Measurements from ENCODE around the gene MAP3K10. TPM values are rescaled to one million over a fixed set of nuclear protein-coding genes. Genes with fewer than 3 reads are reported as not detected.

MAP3K10 gene
- total and polyA plus RNA-seq, 2 of the 13 experiments (the other 11 are each of a cell fraction or from before 2014, with no cell fraction given) = 3.4 to 5.0 TPM

- no peak for ATAC-seq
- DNase-seq (ENCODE audit: low spot score) = no peak
- no peak for TF ChIP-seq HNF4A (CRISPR knock-in tag; IDR thresholded peaks at IDR 0.05)
- no peak for TF ChIP-seq GMEB2 (CRISPR knock-in tag; IDR thresholded peaks at IDR 0.05; ENCODE audit: low read depth)
- no peak for TF ChIP-seq ZFP90 (CRISPR knock-in tag; IDR thresholded peaks at IDR 0.05; ENCODE audit: borderline replicate concordance)
- no peak for TF ChIP-seq HMGXB4 (CRISPR knock-in tag; IDR thresholded peaks at IDR 0.05; ENCODE audit: borderline replicate concordance in 1 of 2, low read depth in 1 of 2)
- TF ChIP-seq KDM2A (CRISPR knock-in tag; IDR thresholded peaks at IDR 0.05; ENCODE audit: borderline replicate concordance, low read depth) = no peak
- no peak for TF ChIP-seq RNF2 (conservative IDR thresholded peaks at IDR 0.05; ENCODE audit: low read depth)
- TF ChIP-seq TEF (CRISPR knock-in tag; IDR thresholded peaks at IDR 0.05) = no peak
- Histone ChIP-seq H3K4me2 (ENCODE audit: low read depth, low read length) (no peak overlapping the region), H3K9ac (ENCODE audit: insufficient read depth, low read depth, low read length) (no peak overlapping the region), H4K20me1 (ENCODE audit: insufficient read depth, low read length) (no peaks in the 10 kb centered on the region), H3K4me1 (ENCODE audit: insufficient read depth, low read length) (no peaks in the 10 kb centered on the region), H3K4me3 (replicated peaks in 1 of 3; ENCODE audit: insufficient read depth in 1 of 3, low read depth in 2 of 3, low read length in 3 of 3) (no peak overlapping the region), H2AFZ (ENCODE audit: low read length) (no peak overlapping the region), H3K27ac (ENCODE audit: extremely low read length, insufficient read depth, low read length) (no peak overlapping the region), H3K36me3 (replicated peaks in 1 of 2; ENCODE audit: control insufficient read depth in 1 of 2, insufficient read depth in 2 of 2, low read length in 2 of 2) (no peaks in the 10 kb centered on the region), H3K79me2 (ENCODE audit: insufficient read depth, low read length) (no peaks in the 10 kb centered on the region), H3K27me3 (ENCODE audit: control insufficient read depth in 1 of 2, insufficient read depth in 2 of 2, low read length in 2 of 2) (no peaks in the 10 kb centered on the region; a peak in 2 of 5 replicates), H3K9me3 (ENCODE audit: low read length) (no peaks in the 10 kb centered on the region)
- POLR2A ChIA-PET = no interaction called here
- WGBS (ENCODE audit: low lambda C conversion rate) = 44% methylated on average over 3 of the region's 3 CpGs
- FAIRE-seq = no peak
- in situ Hi-C loops (cut with HindIII; ENCODE audit: extremely low pct_ligation_motif_present, low pct_unique_long_range_greater_than_20kb) (no loop called here), intact Hi-C loops (cut with micrococcal nuclease; ENCODE audit: unreplicated experiment) (no loop called here)
- CTCF ChIA-PET (ENCODE audit: low intra/inter-chr PET ratio, low total read pairs) = no interaction called here
- BruUV-seq (replicated peaks) = no TSS peak
Measured at GRCh38 chr19:40149501-40149900, 41.7 kb upstream of the MAP3K10 start.

Data from HepG2 (cell line).